Neutrophil (primary cell): ENCODE data around the gene RUNX2.

Source experiments
- H3K27ac ChIP-seq: fragments of 200-600 bp; sonication (generic); 2 replicates; pipeline ENCODE4 v1.5.1; 2016; ENCODE audit warnings: mild to moderate bottlenecking, moderate library complexity
- H3K27me3 ChIP-seq: fragments of 200-600 bp; sonication (generic); 2 replicates; pipeline ENCODE4 v1.6.0; 2016; ENCODE audit warnings: mild to moderate bottlenecking
- H3K36me3 ChIP-seq: fragments of 200-600 bp; sonication (generic); 2 replicates; pipeline ENCODE4 v1.5.1; 2017
- H3K4me1 ChIP-seq, 2 experiments: fragments of 200-600 bp in 1 of 2; sonication (generic) in 1 of 2; 1 replicate in 1 of 2; 2 replicates in 1 of 2; pipeline versions ENCODE4 v1.5.1 to v1.6.1; 2013 to 2016; ENCODE audit warnings: low read depth in 1 of 2, low read length in 1 of 2, mild to moderate bottlenecking in 1 of 2, moderate library complexity in 1 of 2; ENCODE audit not compliant: control insufficient read depth in 1 of 2, insufficient read depth in 1 of 2
- H3K4me3 ChIP-seq, 2 experiments: fragments of 200-600 bp in 1 of 2; sonication (generic) in 1 of 2; 1 replicate in 1 of 2; 2 replicates in 1 of 2; pipeline ENCODE4 v1.5.1; 2013 to 2016; ENCODE audit warnings: low read depth in 1 of 2, low read length in 1 of 2, mild to moderate bottlenecking in 1 of 2, moderate library complexity in 1 of 2
- H3K9me3 ChIP-seq: fragments of 200-600 bp; sonication (generic); 2 replicates; pipeline ENCODE4 v1.5.1; 2016
- CTCF ChIP-seq: fragments of 200-600 bp; sonication (generic); IDR thresholded peaks from 2 replicates; pipeline ENCODE4 v1.5.1; 2016; ENCODE audit warnings: antibody characterized with exemption

RUNX2 gene

GRCh38 chr6:45351667-45352066, 23.5 kb downstream of the RUNX2 start:
- H3K9me3 ChIP-seq, result no peaks in the 10 kb centered on the region
- H3K27ac ChIP-seq, result no peak overlapping the region
- no peak for TF ChIP-seq CTCF
- H3K4me3 ChIP-seq, result no peak overlapping the region
- H3K4me1 ChIP-seq, result no peaks in the 10 kb centered on the region
- H3K27me3 ChIP-seq, result no peaks in the 10 kb centered on the region
- H3K36me3 ChIP-seq, result no peaks in the 10 kb centered on the region

GRCh38 chr6:45353654-45354053, 25.5 kb downstream of the RUNX2 start:
- no peaks in the 10 kb centered on the region for H3K4me1 ChIP-seq
- TF ChIP-seq CTCF, result no peak
- H3K4me3 ChIP-seq, result no peak overlapping the region
- no peak overlapping the region for H3K27ac ChIP-seq
- no peaks in the 10 kb centered on the region for H3K36me3 ChIP-seq
- H3K27me3 ChIP-seq, result no peaks in the 10 kb centered on the region
- H3K9me3 ChIP-seq, result no peaks in the 10 kb centered on the region

- no peaks in the 10 kb centered on the region for H3K36me3 ChIP-seq
- peaks cover 9 to 19% of the 10 kb centered on the region in 2 experiments for H3K4me1 ChIP-seq
- no peaks in the 10 kb centered on the region for H3K27me3 ChIP-seq
- no peak overlapping the region for H3K4me3 ChIP-seq
- H3K27ac ChIP-seq, result no peak overlapping the region
- no peak for TF ChIP-seq CTCF
- no peaks in the 10 kb centered on the region for H3K9me3 ChIP-seq
Observed at GRCh38 chr6:45364466-45364865, 36.3 kb downstream of the RUNX2 start.

GRCh38 chr6:45365036-45365435, 36.9 kb downstream of the RUNX2 start:
- no peak for TF ChIP-seq CTCF
- H3K4me3 ChIP-seq, result no peak overlapping the region

GRCh38 chr6:45366534-45366933, 38.4 kb downstream of the RUNX2 start:
- no peaks in the 10 kb centered on the region for H3K27me3 ChIP-seq
- no peak for TF ChIP-seq CTCF
- H3K36me3 ChIP-seq, result no peaks in the 10 kb centered on the region

More at GRCh38 chr6:45365036-45365435, 36.9 kb downstream of the RUNX2 start:
- H3K27ac ChIP-seq, result no peak overlapping the region
- H3K36me3 ChIP-seq, result no peaks in the 10 kb centered on the region
- no peaks in the 10 kb centered on the region for H3K9me3 ChIP-seq
- H3K4me1 ChIP-seq, result peaks cover 9 to 19% of the 10 kb centered on the region in 2 experiments
- H3K27me3 ChIP-seq, result no peaks in the 10 kb centered on the region

GRCh38 chr6:45367999-45368398, 39.9 kb downstream of the RUNX2 start:
- no peaks in the 10 kb centered on the region for H3K27me3 ChIP-seq
- peaks cover 9 to 19% of the 10 kb centered on the region in 2 experiments for H3K4me1 ChIP-seq
- H3K27ac ChIP-seq, result no peak overlapping the region
- no peak for TF ChIP-seq CTCF
- no peaks in the 10 kb centered on the region for H3K36me3 ChIP-seq
- H3K9me3 ChIP-seq, result no peaks in the 10 kb centered on the region
- H3K4me3 ChIP-seq, result no peak overlapping the region

More at GRCh38 chr6:45366534-45366933, 38.4 kb downstream of the RUNX2 start:
- Histone ChIP-seq H3K4me1 (peaks cover 9 to 19% of the 10 kb centered on the region in 2 experiments), H3K4me3 (no peak overlapping the region), H3K9me3 (no peaks in the 10 kb centered on the region), H3K27ac (no peak overlapping the region)
